GM19023 (cell line): ENCODE results near the gene TFCP2L1.

Source experiments
- ATAC-seq: cut with Tn5 transposase; IDR thresholded peaks from one replicate; pipeline ENCODE4 v1.9.1; 2021; ENCODE audit warnings: mild to moderate bottlenecking, moderate library complexity; ENCODE audit not compliant: unreplicated experiment

TFCP2L1 gene

GRCh38 chr2:121200011-121200347 lies 85.0 kb downstream of the TFCP2L1 start:
- ATAC-seq = no peak

- ATAC-seq = no peak
Measured at GRCh38 chr2:121199281-121200010, 85.6 kb downstream of the TFCP2L1 start.

- no peak for ATAC-seq
Measured at GRCh38 chr2:121197369-121198091, 87.5 kb downstream of the TFCP2L1 start.

GRCh38 chr2:121196849-121197155 lies 88.2 kb downstream of the TFCP2L1 start:
- no peak for ATAC-seq

GRCh38 chr2:121196132-121196848 lies 88.7 kb downstream of the TFCP2L1 start:
- no peak for ATAC-seq

- ATAC-seq = no peak
Measured at GRCh38 chr2:121195036-121195435, 90.0 kb downstream of the TFCP2L1 start.

- ATAC-seq = no peak
Measured at GRCh38 chr2:121194626-121195025, 90.4 kb downstream of the TFCP2L1 start.

GRCh38 chr2:121193185-121193584 lies 91.8 kb downstream of the TFCP2L1 start:
- ATAC-seq = no peak

- no peak for ATAC-seq
Measured at GRCh38 chr2:121192576-121192975, 92.4 kb downstream of the TFCP2L1 start.

GRCh38 chr2:121191191-121192170 lies 93.5 kb downstream of the TFCP2L1 start:
- no peak for ATAC-seq

- ATAC-seq = no peak
Measured at GRCh38 chr2:121189661-121190381, 95.2 kb downstream of the TFCP2L1 start.

GRCh38 chr2:121189011-121189410 lies 96.0 kb downstream of the TFCP2L1 start:
- no peak for ATAC-seq

- no peak for ATAC-seq
Measured at GRCh38 chr2:121187982-121188411, 97.0 kb downstream of the TFCP2L1 start.

GRCh38 chr2:121187351-121187981 lies 97.5 kb downstream of the TFCP2L1 start:
- no peak for ATAC-seq

GRCh38 chr2:121186261-121186660 lies 98.7 kb downstream of the TFCP2L1 start:
- ATAC-seq = no peak

GRCh38 chr2:121185571-121186074 lies 99.4 kb downstream of the TFCP2L1 start:
- ATAC-seq = no peak

GRCh38 chr2:121185111-121185510 lies 99.9 kb downstream of the TFCP2L1 start:
- ATAC-seq = no peak

- ATAC-seq = no peak
Measured at GRCh38 chr2:121184248-121184862, 100.6 kb downstream of the TFCP2L1 start.

GRCh38 chr2:121182520-121182919 lies 102.5 kb downstream of the TFCP2L1 start:
- no peak for ATAC-seq
